OCI-LY7 (cell line): ENCODE measurements around the gene PPM1H.
"Not testable (repeated sequence)": the region's sequence is repeated elsewhere in the genome, so short reads cannot be mapped to it uniquely, and the experiment has no call there.

Experiments
- CTCF ChIP-seq: fragments of 200-600 bp; sonication (generic); conservative IDR thresholded peaks from 2 replicates; pipeline ENCODE4 v1.5.1; 2014; ENCODE audit warnings: mild to moderate bottlenecking, antibody characterized with exemption, low read length, moderate library complexity, mixed read lengths
- EZH2phosphoT487 ChIP-seq: fragments of 200-600 bp; sonication (generic); IDR thresholded peaks from 2 replicates; pipeline ENCODE4 v1.6.1; 2018; ENCODE audit warnings: low read depth, borderline replicate concordance, mild to moderate bottlenecking, mixed run types, antibody characterized with exemption, low read length, moderate library complexity, mixed read lengths

GRCh38 chr12:62760341-62760740 lies 174.6 kb downstream of the PPM1H start:
- not testable (repeated sequence) for TF ChIP-seq CTCF, EZH2phosphoT487
